Activated CD8-positive, alpha-beta T cell treated with anti-CD3 and anti-CD28 coated beads for 36 hours (primary cell): ENCODE results near the gene NEU4. TPM values are rescaled to one million over a fixed set of nuclear protein-coding genes. Genes with fewer than 3 reads are reported as not detected.
A peak's percentile ranks its signal among the peaks of the same experiment; 100 is the strongest.

Experiments
- ATAC-seq: fragments of 200-7000 bp; cut with Tn5 transposase; one replicate; pipeline ENCODE4 v1.10.0; 2021; ENCODE audit warnings: mild to moderate bottlenecking, moderate library complexity
- CTCF ChIA-PET: fragments of 350-600 bp; sonication (Branson Sonifier 250); formaldehyde crosslinking; loops from one replicate; lab custom pipeline; 2021; ENCODE audit warnings: antibody characterized with exemption; lab: Charles Lee
- POLR2A ChIA-PET: fragments of 350-600 bp; sonication (Branson Sonifier 250); formaldehyde crosslinking; loops from one replicate; lab custom pipeline; 2021; ENCODE audit warnings: antibody characterized with exemption; lab: Charles Lee
- DNase-seq: peaks from one replicate; pipeline ENCODE4 v3.0.0-alpha.2; 2020
- H3K27ac Mint-ChIP-seq: one replicate; pipeline ENCODE4 v1.8.0; 2021; ENCODE audit warnings: mild to moderate bottlenecking, mixed read lengths
- H3K27me3 Mint-ChIP-seq: one replicate; pipeline ENCODE4 v1.8.0; 2021; ENCODE audit warnings: mixed read lengths
- H3K36me3 Mint-ChIP-seq: one replicate; pipeline ENCODE4 v1.8.0; 2021; ENCODE audit warnings: low read depth, mixed read lengths
- H3K4me1 Mint-ChIP-seq: one replicate; pipeline ENCODE4 v1.8.0; 2021; ENCODE audit warnings: low read depth, mixed read lengths
- H3K4me3 Mint-ChIP-seq: one replicate; pipeline ENCODE4 v1.8.0; 2021; ENCODE audit warnings: mild to moderate bottlenecking, moderate library complexity, mixed read lengths
- H3K9me3 Mint-ChIP-seq: one replicate; pipeline ENCODE4 v1.8.0; 2021; ENCODE audit warnings: mixed read lengths
- CTCF ChIP-seq: fragments of 200-600 bp; IDR thresholded peaks from one replicate; pipeline ENCODE4 v1.8.0; 2022; ENCODE audit warnings: antibody characterized with exemption, mild to moderate bottlenecking
- intact Hi-C: fragments of 100-400 bp; cut with micrococcal nuclease; formaldehyde crosslinking; loops from one replicate; pipeline ENCODE4 v1.10.0; 2022
- total RNA-seq, 2 experiments: library from RNA; stranded (reverse); gene quantifications; one replicate each; pipeline ENCODE4 v1.2.3, GENCODE V29; 2021

Gene NEU4
- total RNA-seq, 2 experiments from 2014 or later, result 0.38 to 0.54 TPM

- no peaks in the 10 kb centered on the region for H3K36me3 Mint-ChIP-seq
- DNase-seq (peak; percentile 73), ATAC-seq (peak; percentile 60)
- peaks cover 12% of the 10 kb centered on the region for H3K4me1 Mint-ChIP-seq
- no peaks in the 10 kb centered on the region for H3K9me3 Mint-ChIP-seq
- ChIA-PET CTCF (interaction anchor here (0.6 to 1.0 kb wide), 3 partner anchors 9 to 95 kb away, joined by 3 read pairs; no protein-coding TSS in a partner anchor), POLR2A (interaction anchor here (1.9 kb wide), 1 partner anchor 9 kb away, joined by 7 read pairs; no protein-coding TSS in a partner anchor)
- intact Hi-C loops, result no loop called here
- peak overlapping the region; percentile 65 for H3K27ac Mint-ChIP-seq
- H3K4me3 Mint-ChIP-seq, result peak overlapping the region; percentile 37
- H3K27me3 Mint-ChIP-seq, result no peaks in the 10 kb centered on the region
- TF ChIP-seq CTCF, result no peak
Observed at GRCh38 chr2:241772063-241772499, 36.9 kb upstream of the NEU4 start.

GRCh38 chr2:241773511-241774418, 35.2 kb upstream of the NEU4 start:
- no peak for TF ChIP-seq CTCF
- Mint-ChIP-seq H3K9me3 (no peaks in the 10 kb centered on the region), H3K36me3 (no peaks in the 10 kb centered on the region), H3K4me3 (no peak overlapping the region), H3K27me3 (no peaks in the 10 kb centered on the region), H3K27ac (no peak overlapping the region), H3K4me1 (peaks cover 12% of the 10 kb centered on the region)
- DNase-seq, result no peak
- POLR2A ChIA-PET, result interaction anchor here (1.4 kb wide), 1 partner anchor 14 kb away, joined by 3 read pairs; no protein-coding TSS in a partner anchor
- intact Hi-C loops, result no loop called here
- ATAC-seq, result no peak
- CTCF ChIA-PET, result interaction anchor here (1.2 kb wide), 1 partner anchor 11 kb away, joined by 4 read pairs; no protein-coding TSS in a partner anchor

- ChIA-PET POLR2A (interaction anchor here (1.3 to 1.4 kb wide), 2 partner anchors 13 to 20 kb away, joined by 3 read pairs; no protein-coding TSS in a partner anchor), CTCF (interaction anchor here (1.4 kb wide), 1 partner anchor 104 kb away, joined by 3 read pairs; no protein-coding TSS in a partner anchor)
- Mint-ChIP-seq H3K4me1 (peaks cover 12% of the 10 kb centered on the region), H3K9me3 (no peaks in the 10 kb centered on the region), H3K27ac (no peak overlapping the region), H3K4me3 (no peak overlapping the region), H3K27me3 (no peaks in the 10 kb centered on the region), H3K36me3 (no peaks in the 10 kb centered on the region)
- DNase-seq, result no peak
- TF ChIP-seq CTCF, result no peak
- ATAC-seq, result no peak
- intact Hi-C loops, result no loop called here
Observed at GRCh38 chr2:241774419-241775222, 34.4 kb upstream of the NEU4 start.

GRCh38 chr2:241775223-241776177, 33.5 kb upstream of the NEU4 start:
- H3K9me3 Mint-ChIP-seq, result no peaks in the 10 kb centered on the region
- H3K36me3 Mint-ChIP-seq, result no peaks in the 10 kb centered on the region
- DNase-seq, result no peak
- CTCF ChIA-PET, result interaction anchor here (1.4 kb wide), 1 partner anchor 103 kb away, joined by 3 read pairs; no protein-coding TSS in a partner anchor
- H3K4me3 Mint-ChIP-seq, result no peak overlapping the region
- ATAC-seq, result no peak
- H3K27ac Mint-ChIP-seq, result no peak overlapping the region
- no peaks in the 10 kb centered on the region for H3K27me3 Mint-ChIP-seq
- H3K4me1 Mint-ChIP-seq, result peaks cover 12% of the 10 kb centered on the region
- intact Hi-C loops, result no loop called here
- POLR2A ChIA-PET, result interaction anchor here (1.3 to 1.4 kb wide), 3 partner anchors 11 to 21 kb away, joined by 3 read pairs; no protein-coding TSS in a partner anchor
- no peak for TF ChIP-seq CTCF
